UCSD-AML1 (cell line): ENCODE measurements around the gene MAST3.

Experiments
- DNase-seq: peaks from one replicate; lab custom pipeline; 2025; ENCODE audit not compliant: unreplicated experiment; lab: John Stamatoyannopoulos, UW

Gene MAST3

GRCh38 chr19:18135712-18136584, 38.4 kb downstream of the MAST3 start:
- DNase-seq: no peak

- DNase-seq: no peak
Observed at GRCh38 chr19:18137242-18137641, 39.7 kb downstream of the MAST3 start.

GRCh38 chr19:18137657-18138339, 40.2 kb downstream of the MAST3 start:
- DNase-seq: no peak

GRCh38 chr19:18140473-18140872, 42.9 kb downstream of the MAST3 start:
- no peak for DNase-seq

GRCh38 chr19:18141031-18141430, 43.5 kb downstream of the MAST3 start:
- DNase-seq: no peak

- no peak for DNase-seq
Observed at GRCh38 chr19:18143902-18144301, 46.3 kb downstream of the MAST3 start.

GRCh38 chr19:18144361-18144760, 46.8 kb downstream of the MAST3 start:
- no peak for DNase-seq

- DNase-seq: no peak
Observed at GRCh38 chr19:18144906-18145305, 47.3 kb downstream of the MAST3 start.

GRCh38 chr19:18145391-18145999, 47.9 kb downstream of the MAST3 start:
- DNase-seq: no peak

GRCh38 chr19:18147396-18147795, 49.8 kb downstream of the MAST3 start:
- no peak for DNase-seq

- no peak for DNase-seq
Observed at GRCh38 chr19:18149596-18149975, 52.0 kb downstream of the MAST3 start.

GRCh38 chr19:18150776-18151624, 53.4 kb downstream of the MAST3 start:
- DNase-seq: no peak

GRCh38 chr19:18152442-18152816, 54.9 kb downstream of the MAST3 start:
- peak; percentile 97 for DNase-seq

- DNase-seq: peak; percentile 100
Observed at GRCh38 chr19:18152817-18153555, 55.4 kb downstream of the MAST3 start, which contains the start of gene PIK3R2. TSS of gene PIK3R2 (plus strand) at chr19:18153163. CDS start at chr19:18155880, 2,717 bp downstream.

GRCh38 chr19:18153556-18154134, 56.1 kb downstream of the MAST3 start:
- DNase-seq: peak; percentile 37

- DNase-seq: no peak
Observed at GRCh38 chr19:18155095-18156087, 57.8 kb downstream of the MAST3 start.

- no peak for DNase-seq
Observed at GRCh38 chr19:18156268-18156667, 58.7 kb downstream of the MAST3 start.

- DNase-seq: no peak
Observed at GRCh38 chr19:18156841-18157464, 59.4 kb downstream of the MAST3 start.
